Measurements from ENCODE around the gene MFGE8. TPM values are rescaled to one million over a fixed set of nuclear protein-coding genes. Genes with fewer than 3 reads are reported as not detected.

MFGE8 gene
- total and polyA plus RNA-seq, 7 experiments from 2014 or later: 6.3 to 106 (median 71.6) TPM

- peaks cover 0 to 6% (median 0%) of the 10 kb centered on the region in 5 donors for H3K36me3 Mint-ChIP-seq
- H3K9me3 Mint-ChIP-seq: no peaks in the 10 kb centered on the region
- peak overlapping the region in 2 of 9 donors; percentile 27 to 63 for H3K27ac Mint-ChIP-seq
- CTCF ChIA-PET: no interaction called here
- ATAC-seq: no peak
- H3K27ac ChIP-seq (ENCODE audit: low read depth, low read length): no peak overlapping the region
- POLR2A ChIA-PET: no interaction called here
- H3K9me3 ChIP-seq (ENCODE audit: control insufficient read depth in 2 of 3, low read length in 3 of 3): no peaks in the 10 kb centered on the region
- no peaks in the 10 kb centered on the region for H3K4me1 ChIP-seq (ENCODE audit: control insufficient read depth in 2 of 2, insufficient read depth in 2 of 2, low read length in 2 of 2)
- H3K4me1 Mint-ChIP-seq: peaks cover 0 to 2% (median 0%) of the 10 kb centered on the region in 7 donors
- H3K4me3 Mint-ChIP-seq: no peak overlapping the region
- DNase-seq: no peak
- H3K36me3 ChIP-seq (ENCODE audit: control insufficient read depth in 2 of 3, insufficient read depth in 3 of 3, low read length in 3 of 3): no peaks in the 10 kb centered on the region
- H3K4me3 ChIP-seq (ENCODE audit: low read length): no peak overlapping the region
- no peaks in the 10 kb centered on the region for H3K27me3 ChIP-seq (ENCODE audit: control insufficient read depth in 2 of 2, insufficient read depth in 2 of 2, low read length in 2 of 2)
- no peaks in the 10 kb centered on the region for H3K27me3 Mint-ChIP-seq
- intact Hi-C loops (cut with micrococcal nuclease): no loop called here
Measured at GRCh38 chr15:88865498-88866099, 47.6 kb downstream of the MFGE8 start.

GRCh38 chr15:88864861-88865497 lies 48.2 kb downstream of the MFGE8 start:
- Mint-ChIP-seq H3K27ac (peak overlapping the region in 1 of 9 donors; percentile 63), H3K9me3 (no peaks in the 10 kb centered on the region), H3K36me3 (peaks cover 0 to 8% (median 0%) of the 10 kb centered on the region in 5 donors), H3K4me3 (no peak overlapping the region), H3K27me3 (no peaks in the 10 kb centered on the region), H3K4me1 (peaks cover 0 to 2% (median 0%) of the 10 kb centered on the region in 7 donors)
- Histone ChIP-seq H3K4me1 (ENCODE audit: control insufficient read depth in 2 of 2, insufficient read depth in 2 of 2, low read length in 2 of 2) (no peaks in the 10 kb centered on the region), H3K27ac (ENCODE audit: low read depth, low read length) (no peak overlapping the region), H3K27me3 (ENCODE audit: control insufficient read depth in 2 of 2, insufficient read depth in 2 of 2, low read length in 2 of 2) (no peaks in the 10 kb centered on the region), H3K4me3 (ENCODE audit: low read length) (no peak overlapping the region), H3K36me3 (ENCODE audit: control insufficient read depth in 2 of 3, insufficient read depth in 3 of 3, low read length in 3 of 3) (no peaks in the 10 kb centered on the region), H3K9me3 (ENCODE audit: control insufficient read depth in 2 of 3, low read length in 3 of 3) (no peaks in the 10 kb centered on the region)
- ChIA-PET CTCF (no interaction called here), POLR2A (no interaction called here)
- DNase-seq: no peak
- no peak for ATAC-seq
- intact Hi-C loops (cut with micrococcal nuclease): no loop called here

GRCh38 chr15:88863412-88863811 lies 49.8 kb downstream of the MFGE8 start:
- no peak for DNase-seq
- Histone ChIP-seq H3K4me3 (ENCODE audit: low read length) (no peak overlapping the region), H3K27ac (ENCODE audit: low read depth, low read length) (no peak overlapping the region), H3K36me3 (ENCODE audit: control insufficient read depth in 2 of 3, insufficient read depth in 3 of 3, low read length in 3 of 3) (no peaks in the 10 kb centered on the region), H3K9me3 (ENCODE audit: control insufficient read depth in 2 of 3, low read length in 3 of 3) (no peaks in the 10 kb centered on the region), H3K4me1 (ENCODE audit: control insufficient read depth in 2 of 2, insufficient read depth in 2 of 2, low read length in 2 of 2) (no peaks in the 10 kb centered on the region), H3K27me3 (ENCODE audit: control insufficient read depth in 2 of 2, insufficient read depth in 2 of 2, low read length in 2 of 2) (no peaks in the 10 kb centered on the region)
- intact Hi-C loops (cut with micrococcal nuclease): no loop called here
- Mint-ChIP-seq H3K27ac (no peak overlapping the region), H3K4me1 (no peaks in the 10 kb centered on the region), H3K27me3 (no peaks in the 10 kb centered on the region), H3K9me3 (no peaks in the 10 kb centered on the region), H3K4me3 (no peak overlapping the region), H3K36me3 (peaks cover 0 to 11% (median 6%) of the 10 kb centered on the region in 5 donors)
- no peak for ATAC-seq
- CTCF ChIA-PET: no interaction called here
- POLR2A ChIA-PET: no interaction called here

- no peak overlapping the region for H3K4me3 ChIP-seq (ENCODE audit: low read length)
- H3K4me1 ChIP-seq (ENCODE audit: control insufficient read depth in 2 of 2, insufficient read depth in 2 of 2, low read length in 2 of 2): no peaks in the 10 kb centered on the region
- intact Hi-C loops (cut with micrococcal nuclease): no loop called here
- POLR2A ChIA-PET: no interaction called here
- Mint-ChIP-seq H3K27ac (no peak overlapping the region), H3K9me3 (peaks cover 0 to 2% (median 0%) of the 10 kb centered on the region in 11 donors), H3K27me3 (no peaks in the 10 kb centered on the region), H3K36me3 (peaks cover 0 to 11% (median 6%) of the 10 kb centered on the region in 5 donors), H3K4me1 (no peaks in the 10 kb centered on the region), H3K4me3 (no peak overlapping the region)
- no peaks in the 10 kb centered on the region for H3K36me3 ChIP-seq (ENCODE audit: control insufficient read depth in 2 of 3, insufficient read depth in 3 of 3, low read length in 3 of 3)
- H3K27me3 ChIP-seq (ENCODE audit: control insufficient read depth in 2 of 2, insufficient read depth in 2 of 2, low read length in 2 of 2): no peaks in the 10 kb centered on the region
- DNase-seq (no peak), ATAC-seq (no peak)
- peaks cover 0 to 1% (median 0%) of the 10 kb centered on the region in 3 experiments for H3K9me3 ChIP-seq (ENCODE audit: control insufficient read depth in 2 of 3, low read length in 3 of 3)
- H3K27ac ChIP-seq (ENCODE audit: low read depth, low read length): no peak overlapping the region
- CTCF ChIA-PET: no interaction called here
Measured at GRCh38 chr15:88860212-88860611, 53.0 kb downstream of the MFGE8 start.

- Mint-ChIP-seq H3K4me1 (no peaks in the 10 kb centered on the region), H3K9me3 (peaks cover 0 to 6% (median 3%) of the 10 kb centered on the region in 11 donors), H3K4me3 (no peak overlapping the region), H3K36me3 (peaks cover 2 to 11% (median 6%) of the 10 kb centered on the region in 5 donors), H3K27ac (no peak overlapping the region), H3K27me3 (peaks cover 0 to 1% (median 0%) of the 10 kb centered on the region in 5 donors)
- no peak for DNase-seq
- Histone ChIP-seq H3K27ac (ENCODE audit: low read depth, low read length) (no peak overlapping the region), H3K4me3 (ENCODE audit: low read length) (no peak overlapping the region), H3K4me1 (ENCODE audit: control insufficient read depth in 2 of 2, insufficient read depth in 2 of 2, low read length in 2 of 2) (no peaks in the 10 kb centered on the region), H3K36me3 (ENCODE audit: control insufficient read depth in 2 of 3, insufficient read depth in 3 of 3, low read length in 3 of 3) (no peaks in the 10 kb centered on the region), H3K9me3 (ENCODE audit: control insufficient read depth in 2 of 3, low read length in 3 of 3) (peaks cover 0 to 8% (median 0%) of the 10 kb centered on the region in 3 experiments), H3K27me3 (ENCODE audit: control insufficient read depth in 2 of 2, insufficient read depth in 2 of 2, low read length in 2 of 2) (no peaks in the 10 kb centered on the region)
- no peak for ATAC-seq
- ChIA-PET POLR2A (no interaction called here), CTCF (no interaction called here)
- intact Hi-C loops (cut with micrococcal nuclease): no loop called here
Measured at GRCh38 chr15:88859550-88859949, 53.6 kb downstream of the MFGE8 start.

- Mint-ChIP-seq H3K4me3 (no peak overlapping the region), H3K9me3 (peaks cover 0 to 12% (median 6%) of the 10 kb centered on the region in 11 donors), H3K4me1 (no peaks in the 10 kb centered on the region), H3K36me3 (peaks cover 3 to 11% (median 6%) of the 10 kb centered on the region in 5 donors), H3K27ac (no peak overlapping the region), H3K27me3 (peaks cover 0 to 4% (median 0%) of the 10 kb centered on the region in 5 donors)
- Histone ChIP-seq H3K36me3 (ENCODE audit: control insufficient read depth in 2 of 3, insufficient read depth in 3 of 3, low read length in 3 of 3) (no peaks in the 10 kb centered on the region), H3K4me3 (ENCODE audit: low read length) (no peak overlapping the region), H3K4me1 (ENCODE audit: control insufficient read depth in 2 of 2, insufficient read depth in 2 of 2, low read length in 2 of 2) (no peaks in the 10 kb centered on the region), H3K9me3 (ENCODE audit: control insufficient read depth in 2 of 3, low read length in 3 of 3) (peaks cover 0 to 14% (median 2%) of the 10 kb centered on the region in 3 experiments), H3K27me3 (ENCODE audit: control insufficient read depth in 2 of 2, insufficient read depth in 2 of 2, low read length in 2 of 2) (no peaks in the 10 kb centered on the region), H3K27ac (ENCODE audit: low read depth, low read length) (no peak overlapping the region)
- ChIA-PET POLR2A (no interaction called here), CTCF (no interaction called here)
- ATAC-seq (no peak), DNase-seq (no peak)
- intact Hi-C loops (cut with micrococcal nuclease): no loop called here
Measured at GRCh38 chr15:88858934-88859333, 54.2 kb downstream of the MFGE8 start.

GRCh38 chr15:88852476-88852875 lies 60.7 kb downstream of the MFGE8 start:
- Mint-ChIP-seq H3K27ac (peak overlapping the region in 1 of 9 donors; percentile 32), H3K9me3 (peaks cover 0 to 31% (median 9%) of the 10 kb centered on the region in 11 donors), H3K36me3 (peaks cover 0 to 13% (median 3%) of the 10 kb centered on the region in 5 donors), H3K27me3 (peaks cover 0 to 9% (median 6%) of the 10 kb centered on the region in 5 donors), H3K4me3 (no peak overlapping the region), H3K4me1 (no peaks in the 10 kb centered on the region)
- ChIA-PET CTCF (no interaction called here), POLR2A (no interaction called here)
- Histone ChIP-seq H3K36me3 (ENCODE audit: control insufficient read depth in 2 of 3, insufficient read depth in 3 of 3, low read length in 3 of 3) (no peaks in the 10 kb centered on the region), H3K4me1 (ENCODE audit: control insufficient read depth in 2 of 2, insufficient read depth in 2 of 2, low read length in 2 of 2) (no peaks in the 10 kb centered on the region), H3K9me3 (ENCODE audit: control insufficient read depth in 2 of 3, low read length in 3 of 3) (peaks cover 0 to 17% (median 4%) of the 10 kb centered on the region in 3 experiments), H3K27ac (ENCODE audit: low read depth, low read length) (no peak overlapping the region), H3K4me3 (ENCODE audit: low read length) (no peak overlapping the region), H3K27me3 (ENCODE audit: control insufficient read depth in 2 of 2, insufficient read depth in 2 of 2, low read length in 2 of 2) (no peaks in the 10 kb centered on the region)
- ATAC-seq: no peak
- intact Hi-C loops (cut with micrococcal nuclease): no loop called here
- no peak for DNase-seq

Data from naive thymus-derived CD4-positive, alpha-beta T cell (primary cell).